HG02840 (cell line): ENCODE data around the gene ZNF358.

Experiments used
- ATAC-seq: cut with Tn5 transposase; IDR thresholded peaks from one replicate; pipeline ENCODE4 v1.9.1; 2021; ENCODE audit warnings: mild to moderate bottlenecking, moderate library complexity, moderate number of reproducible peaks; ENCODE audit not compliant: unreplicated experiment, low FRiP score

ZNF358 gene

GRCh38 chr19:7515645-7516151 is at the start of gene ZNF358:
Gene ZNF358 (plus strand): TSS chr19:7516103. CDS start chr19:7519243, 3,140 bp downstream.
- ATAC-seq: no peak

GRCh38 chr19:7467009-7467989 is 48.6 kb upstream of the ZNF358 start:
- ATAC-seq: no peak

- no peak for ATAC-seq
Measured at GRCh38 chr19:7468840-7469239, 47.1 kb upstream of the ZNF358 start.

GRCh38 chr19:7469669-7470285 is 46.1 kb upstream of the ZNF358 start:
- no peak for ATAC-seq

DNA sequence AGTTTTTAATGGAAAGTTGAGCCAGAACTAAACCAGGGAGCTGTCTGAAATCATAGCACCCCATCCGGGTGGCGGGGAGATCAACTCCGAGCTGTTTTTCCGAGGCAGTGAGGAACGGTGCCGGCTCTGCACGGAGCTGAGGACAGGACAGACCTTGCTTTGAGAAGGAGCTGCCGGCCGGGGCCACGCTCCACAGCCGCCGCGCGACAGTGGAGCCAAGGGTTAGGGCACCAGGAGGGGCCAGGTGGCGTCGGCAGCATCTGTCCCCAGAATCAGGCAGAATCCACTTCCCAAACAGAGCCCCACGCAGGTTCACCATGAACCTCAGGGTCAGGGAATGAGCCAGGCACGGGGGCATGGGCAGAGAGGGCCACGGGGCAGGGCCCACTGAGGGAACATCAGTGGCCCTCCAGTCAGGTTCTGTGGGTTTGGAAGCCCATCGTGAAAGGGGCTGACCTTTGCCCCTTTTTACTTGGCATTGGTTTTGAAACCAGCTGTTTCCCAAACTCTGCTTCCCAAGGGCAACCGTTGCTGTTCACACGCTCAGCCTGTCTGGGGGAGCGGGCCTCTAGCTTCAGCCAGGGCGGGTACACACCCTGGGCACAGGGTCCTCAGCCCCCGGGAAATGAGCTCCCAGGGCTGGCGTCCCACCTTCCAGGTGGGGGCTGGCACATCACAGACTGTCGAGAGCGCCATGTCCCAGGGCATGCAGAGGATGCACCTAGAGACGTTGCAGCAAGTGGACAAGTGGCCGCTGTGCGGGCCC is 45.2 kb upstream of the ZNF358 start:
- ATAC-seq: no peak

- ATAC-seq: no peak
Measured at GRCh38 chr19:7471696-7472615, 43.9 kb upstream of the ZNF358 start.

- no peak for ATAC-seq
Measured at GRCh38 chr19:7475665-7476064, 40.2 kb upstream of the ZNF358 start.

GRCh38 chr19:7476241-7476640 is 39.7 kb upstream of the ZNF358 start:
- no peak for ATAC-seq

GRCh38 chr19:7476777-7477494 is 39.0 kb upstream of the ZNF358 start:
- ATAC-seq: no peak

DNA sequence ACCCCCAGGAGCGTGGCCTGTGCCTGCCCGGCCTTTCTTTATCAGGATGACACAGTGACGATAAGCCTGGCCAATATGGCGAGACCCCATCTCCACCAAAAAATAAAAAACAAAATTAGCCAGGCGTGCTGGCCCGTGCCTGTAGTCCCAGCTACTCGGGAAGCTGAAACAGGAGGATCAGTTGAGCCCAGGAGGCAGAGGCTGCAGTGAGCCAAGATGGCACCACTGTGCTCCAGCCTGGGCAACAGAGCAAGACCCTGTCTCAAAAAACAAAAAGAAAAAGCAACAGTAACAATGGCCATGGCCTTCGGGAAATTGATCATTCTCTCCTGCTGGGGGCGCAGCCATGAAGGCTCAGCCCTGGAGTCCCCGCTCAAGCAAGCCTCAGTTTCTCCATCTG is 38.1 kb upstream of the ZNF358 start:
- no peak for ATAC-seq

- ATAC-seq: no peak
Measured at GRCh38 chr19:7478173-7478842, 37.6 kb upstream of the ZNF358 start.

DNA sequence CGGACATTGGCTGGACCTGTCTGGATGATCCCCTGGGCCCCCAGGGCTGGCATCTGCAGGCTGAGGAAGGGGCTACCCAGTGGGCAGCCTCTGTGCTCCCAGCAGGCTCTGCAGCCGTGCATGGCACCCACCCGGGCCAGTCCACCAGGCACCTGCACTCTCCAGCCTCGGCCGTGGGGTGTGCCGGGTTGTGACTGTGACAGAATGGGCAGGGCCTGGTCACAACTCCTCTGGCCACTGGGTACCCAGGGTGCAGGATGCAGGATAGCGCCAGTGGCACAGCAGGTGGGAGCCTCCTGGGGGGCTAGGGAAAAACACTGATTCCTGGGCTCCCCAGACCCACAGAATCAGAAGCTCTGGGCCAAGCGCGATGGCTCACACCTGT is 37.1 kb upstream of the ZNF358 start:
- no peak for ATAC-seq

- ATAC-seq: no peak
Measured at GRCh38 chr19:7480222-7480969, 35.5 kb upstream of the ZNF358 start.

- ATAC-seq: no peak
Measured at GRCh38 chr19:7480970-7481255, 35.0 kb upstream of the ZNF358 start.

DNA sequence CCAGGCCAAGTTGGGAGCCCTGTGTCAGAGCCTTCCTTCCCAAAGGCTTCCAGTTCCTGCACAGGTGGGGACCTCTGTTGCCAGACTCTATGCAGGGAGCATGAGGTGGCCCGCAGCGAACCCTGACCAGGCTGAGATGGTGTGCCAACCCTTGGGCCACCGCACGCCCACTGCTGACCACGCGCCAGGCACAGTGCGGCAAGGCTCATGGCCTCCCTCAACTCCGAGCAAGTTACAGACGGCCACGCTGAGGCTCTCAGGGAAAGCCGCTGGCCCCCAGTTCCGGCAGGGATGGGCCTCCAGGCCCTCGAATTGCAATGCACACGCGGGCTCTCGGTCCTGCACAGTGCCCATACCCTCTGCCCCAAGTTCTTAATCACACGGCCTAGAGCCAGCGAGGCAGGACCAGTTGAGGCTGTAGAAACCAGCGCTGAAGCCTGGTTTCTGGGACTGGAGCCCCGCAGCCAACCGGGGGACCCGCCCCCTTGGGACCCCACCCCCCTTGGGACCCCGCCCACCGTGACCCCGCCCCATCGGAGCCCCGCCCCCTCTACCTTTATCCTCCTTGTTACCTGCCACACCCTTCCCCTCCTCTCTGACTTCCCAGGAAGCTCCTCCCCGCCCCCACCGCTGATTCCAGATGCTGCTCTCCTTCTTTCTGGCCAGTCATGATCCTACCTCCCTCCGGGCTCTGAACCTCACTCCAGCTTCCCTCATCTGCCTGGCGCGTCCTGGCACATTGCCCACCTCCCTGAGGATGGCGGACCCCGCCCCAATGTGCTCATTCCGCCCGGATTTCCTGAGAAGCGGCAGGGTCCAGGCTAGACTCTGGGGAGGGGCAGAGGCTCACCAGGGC is 33.1 kb upstream of the ZNF358 start:
- no peak for ATAC-seq

GRCh38 chr19:7483720-7484201 is 32.1 kb upstream of the ZNF358 start:
- ATAC-seq: no peak

GRCh38 chr19:7486923-7487322 is 29.0 kb upstream of the ZNF358 start:
- no peak for ATAC-seq
